Upper lobe of right lung (tissue), 1 donor: ENCODE measurements around the gene TAF4. TPM values are rescaled to one million over a fixed set of nuclear protein-coding genes. Genes with fewer than 3 reads are reported as not detected.

Experiments used
- ATAC-seq: fragments of 200-7000 bp; cut with Tn5 transposase; one replicate; pipeline ENCODE4 v1.9.1; 2020; ENCODE audit warnings: mild to moderate bottlenecking, moderate library complexity
- DNase-seq: peaks from one replicate; pipeline ENCODE4 v3.0.0-alpha.2; 2020
- H3K27ac ChIP-seq: fragments of 200-600 bp; one replicate; pipeline ENCODE4 v1.8.0; 2022
- H3K27me3 ChIP-seq: fragments of 200-600 bp; one replicate; pipeline ENCODE4 v1.8.0; 2022; ENCODE audit warnings: mild to moderate bottlenecking
- H3K36me3 ChIP-seq: fragments of 200-600 bp; one replicate; pipeline ENCODE4 v1.8.0; 2022
- H3K4me1 ChIP-seq: fragments of 200-600 bp; one replicate; pipeline ENCODE4 v1.8.0; 2022
- H3K4me3 ChIP-seq: fragments of 200-600 bp; one replicate; pipeline ENCODE4 v1.8.0; 2022; ENCODE audit warnings: mild to moderate bottlenecking
- H3K9me3 ChIP-seq: fragments of 200-600 bp; one replicate; pipeline ENCODE4 v1.8.0; 2022
- intact Hi-C: fragments of 100-400 bp; cut with DNase I; formaldehyde crosslinking; loops from one replicate; pipeline ENCODE4 v1.11.0; 2022
- total RNA-seq: library from RNA; stranded (reverse); fragmentation: NEBNext Ultra II Directional; extraction: Animal tissue kit (Norgen Biotek cat#: 25700); gene quantifications from one replicate; pipeline ENCODE4 v1.2.1, GENCODE V29; 2021
- TF ChIP-seq, protein P1 (sequence below): fragments of 200-600 bp; IDR thresholded peaks from one replicate; pipeline ENCODE4 v1.8.0; 2022; ENCODE audit warnings: antibody characterized with exemption
- donor health status: DM: no; HTN: yes; CAD: no; lungs with severe emphysema.

Gene TAF4
- total RNA-seq, 1 donor from 2014 or later: 19.6 TPM

DNA sequence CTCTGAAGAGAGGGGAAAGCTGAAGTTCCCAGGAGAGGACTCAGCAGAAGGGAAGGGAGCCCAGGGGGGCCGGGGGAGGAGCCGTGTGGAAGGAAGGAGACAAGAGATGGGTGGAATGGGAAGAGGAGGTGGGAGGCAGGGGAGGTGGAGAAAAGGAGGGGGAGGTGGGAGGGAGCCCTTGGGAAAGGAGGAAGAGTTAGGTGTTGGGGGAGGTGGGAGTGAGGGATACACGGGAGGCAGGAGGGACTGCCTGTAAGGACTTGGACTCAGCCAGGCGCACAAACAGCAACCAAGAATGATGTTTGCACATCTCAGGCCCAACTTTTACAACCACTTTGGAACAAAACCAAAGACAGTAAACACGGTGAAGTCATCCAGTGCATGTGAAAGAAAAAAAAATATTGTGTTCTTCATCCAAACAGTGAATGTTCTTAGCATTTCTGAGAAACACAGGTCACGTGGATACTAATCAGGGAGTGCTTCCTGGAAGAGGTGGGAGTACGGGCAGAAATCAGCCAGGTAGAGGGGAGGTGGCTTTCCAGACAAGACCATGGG lies 39.2 kb upstream of the TAF4 start:
- Histone ChIP-seq H3K9me3 (peaks cover 24% of the 10 kb centered on the region), H3K27me3 (peaks cover 9% of the 10 kb centered on the region), H3K36me3 (no peaks in the 10 kb centered on the region), H3K4me1 (no peaks in the 10 kb centered on the region), H3K4me3 (no peak overlapping the region), H3K27ac (no peak overlapping the region)
- TF ChIP-seq, protein P1, sequence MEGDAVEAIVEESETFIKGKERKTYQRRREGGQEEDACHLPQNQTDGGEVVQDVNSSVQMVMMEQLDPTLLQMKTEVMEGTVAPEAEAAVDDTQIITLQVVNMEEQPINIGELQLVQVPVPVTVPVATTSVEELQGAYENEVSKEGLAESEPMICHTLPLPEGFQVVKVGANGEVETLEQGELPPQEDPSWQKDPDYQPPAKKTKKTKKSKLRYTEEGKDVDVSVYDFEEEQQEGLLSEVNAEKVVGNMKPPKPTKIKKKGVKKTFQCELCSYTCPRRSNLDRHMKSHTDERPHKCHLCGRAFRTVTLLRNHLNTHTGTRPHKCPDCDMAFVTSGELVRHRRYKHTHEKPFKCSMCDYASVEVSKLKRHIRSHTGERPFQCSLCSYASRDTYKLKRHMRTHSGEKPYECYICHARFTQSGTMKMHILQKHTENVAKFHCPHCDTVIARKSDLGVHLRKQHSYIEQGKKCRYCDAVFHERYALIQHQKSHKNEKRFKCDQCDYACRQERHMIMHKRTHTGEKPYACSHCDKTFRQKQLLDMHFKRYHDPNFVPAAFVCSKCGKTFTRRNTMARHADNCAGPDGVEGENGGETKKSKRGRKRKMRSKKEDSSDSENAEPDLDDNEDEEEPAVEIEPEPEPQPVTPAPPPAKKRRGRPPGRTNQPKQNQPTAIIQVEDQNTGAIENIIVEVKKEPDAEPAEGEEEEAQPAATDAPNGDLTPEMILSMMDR: no peak
- no peak for DNase-seq
- intact Hi-C loops: no loop called here
- no peak for ATAC-seq

DNA sequence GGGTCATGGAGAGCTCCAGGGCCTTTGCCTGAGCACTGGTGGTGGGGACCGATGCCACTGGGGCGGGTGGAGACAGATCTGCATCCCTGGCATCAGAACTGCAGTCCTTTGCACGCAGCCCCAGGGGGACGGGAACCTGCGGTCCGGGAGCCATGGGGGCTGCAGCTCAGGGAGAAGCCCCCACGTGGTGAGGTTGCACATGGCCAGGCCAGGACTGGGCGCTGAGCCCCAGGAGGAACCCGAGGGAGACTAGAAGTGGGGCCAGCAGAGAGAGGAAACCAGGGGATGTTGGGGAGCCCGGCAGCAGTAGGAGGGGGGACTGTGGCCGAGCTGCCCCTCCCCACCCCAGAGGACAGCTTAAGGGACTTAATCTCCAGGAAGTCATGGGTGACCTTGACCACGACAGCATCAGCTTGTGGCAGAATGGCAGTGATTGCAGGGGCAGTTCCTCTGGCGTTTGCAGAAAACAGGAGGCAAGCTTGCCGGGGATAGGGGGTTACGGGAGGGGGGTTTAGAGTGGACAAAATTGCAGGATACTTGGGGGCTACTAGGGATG lies 38.6 kb upstream of the TAF4 start:
- Histone ChIP-seq H3K4me3 (no peak overlapping the region), H3K4me1 (no peaks in the 10 kb centered on the region), H3K9me3 (peaks cover 24% of the 10 kb centered on the region), H3K36me3 (no peaks in the 10 kb centered on the region), H3K27me3 (peaks cover 9% of the 10 kb centered on the region), H3K27ac (no peak overlapping the region)
- intact Hi-C loops: no loop called here
- ATAC-seq (no peak), DNase-seq (no peak)
- TF ChIP-seq, protein P1: no peak

DNA sequence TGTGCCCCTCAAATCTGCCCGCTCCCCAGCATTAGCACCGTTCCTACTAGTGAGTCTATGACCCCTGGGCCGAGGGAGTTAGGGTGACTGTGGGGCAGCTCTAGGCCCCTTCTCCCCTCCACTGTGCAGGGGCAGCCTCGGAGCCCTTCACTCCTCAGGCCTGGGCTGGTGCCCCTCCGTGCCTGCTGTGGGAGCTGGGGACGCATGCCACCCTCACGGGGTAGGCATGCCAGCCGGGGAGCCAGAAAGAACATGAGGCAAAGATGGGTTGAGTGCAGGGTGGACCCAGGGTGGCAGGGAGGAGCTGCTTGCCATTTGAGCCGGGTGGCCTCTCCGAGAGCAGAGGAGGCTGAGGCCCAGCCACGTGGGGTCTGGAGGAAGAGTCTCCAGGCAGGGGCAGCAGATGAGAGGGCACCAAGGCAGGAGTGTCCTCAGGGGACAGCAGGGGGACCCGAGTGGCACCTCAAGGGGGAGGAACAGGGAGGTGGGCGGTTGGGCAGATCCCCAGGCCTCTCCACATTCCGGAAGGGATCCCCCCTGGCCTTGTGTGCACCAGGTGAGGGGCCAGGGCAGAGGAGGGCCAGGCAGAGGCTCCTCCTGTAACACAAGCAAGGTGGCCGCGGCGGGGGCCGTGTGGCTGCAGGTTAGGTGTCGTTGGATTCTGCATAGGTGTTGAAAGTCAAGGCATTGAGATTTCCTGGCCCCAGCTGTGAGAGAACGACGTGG lies 38.0 kb upstream of the TAF4 start:
- Histone ChIP-seq H3K36me3 (no peaks in the 10 kb centered on the region), H3K4me3 (no peak overlapping the region), H3K4me1 (no peaks in the 10 kb centered on the region), H3K27me3 (peaks cover 9% of the 10 kb centered on the region), H3K27ac (no peak overlapping the region), H3K9me3 (peaks cover 20% of the 10 kb centered on the region)
- intact Hi-C loops: no loop called here
- TF ChIP-seq, protein P1: no peak
- no peak for ATAC-seq
- no peak for DNase-seq

DNA sequence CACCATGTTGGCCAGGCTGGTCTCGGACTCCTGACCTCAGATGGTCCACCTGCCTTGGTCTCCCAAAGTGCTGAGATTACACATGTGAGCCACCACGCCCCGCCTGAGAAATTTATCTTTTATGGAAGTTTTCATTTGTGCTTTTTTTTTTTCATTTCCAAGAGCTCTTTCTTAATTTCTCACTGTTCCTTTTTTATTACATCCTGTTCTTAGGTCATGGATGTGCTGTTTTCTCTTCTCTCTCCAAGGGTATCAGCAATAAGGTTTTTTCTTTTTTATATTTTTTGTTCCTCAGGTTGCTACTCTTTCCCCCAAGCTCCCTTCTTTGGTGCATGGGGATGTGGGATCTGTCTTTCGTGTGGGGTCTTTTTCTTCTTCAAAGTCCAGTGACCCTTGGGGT lies 35.4 kb upstream of the TAF4 start:
- DNase-seq (no peak), ATAC-seq (no peak)
- Histone ChIP-seq H3K27me3 (peaks cover 9% of the 10 kb centered on the region), H3K27ac (no peak overlapping the region), H3K4me1 (no peaks in the 10 kb centered on the region), H3K4me3 (no peak overlapping the region), H3K9me3 (peaks cover 4% of the 10 kb centered on the region), H3K36me3 (no peaks in the 10 kb centered on the region)
- intact Hi-C loops: no loop called here
- TF ChIP-seq, protein P1: no peak

DNA sequence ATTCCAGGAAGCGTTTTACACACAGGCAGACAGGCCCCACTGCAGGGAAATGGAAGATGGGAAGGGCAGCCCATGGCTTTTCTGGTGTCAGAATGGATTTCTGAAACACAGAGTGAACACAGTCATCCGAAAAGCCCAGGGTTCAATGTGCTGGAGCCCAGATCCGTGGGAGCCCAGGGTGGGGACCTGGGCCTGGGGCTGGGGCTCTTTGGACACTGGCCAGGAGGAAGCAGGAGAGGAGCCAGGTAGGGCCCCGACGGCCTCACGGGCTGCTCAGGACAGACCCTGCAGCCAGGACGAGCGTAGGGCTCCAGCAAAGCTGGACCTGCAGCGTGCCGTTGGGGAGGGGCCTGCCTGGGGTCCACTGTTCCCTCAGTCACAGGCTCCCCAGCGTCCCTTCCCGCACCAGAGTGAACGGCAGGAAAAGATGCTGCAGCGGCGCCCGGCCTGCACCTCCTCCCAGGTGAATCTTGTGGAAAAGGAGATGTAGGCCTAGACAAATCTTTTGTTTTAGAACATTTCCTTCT lies 32.3 kb upstream of the TAF4 start:
- H3K4me3 ChIP-seq: no peak overlapping the region
- no peaks in the 10 kb centered on the region for H3K27me3 ChIP-seq
- no peak for ATAC-seq
- DNase-seq: no peak
- intact Hi-C loops: no loop called here
- H3K36me3 ChIP-seq: no peaks in the 10 kb centered on the region
- H3K27ac ChIP-seq: no peak overlapping the region
- H3K4me1 ChIP-seq: no peaks in the 10 kb centered on the region
- TF ChIP-seq, protein P1: no peak
- H3K9me3 ChIP-seq: peaks cover 4% of the 10 kb centered on the region
